Endodermal cell (in vitro differentiated cells): ENCODE results near the gene RASSF7. TPM values are rescaled to one million over a fixed set of nuclear protein-coding genes. Genes with fewer than 3 reads are reported as not detected.
"Not testable (repeated sequence)": the region's sequence is repeated elsewhere in the genome, so short reads cannot be mapped to it uniquely, and the experiment has no call there.

Experiments
- DNase-seq: peaks from one replicate; pipeline ENCODE4 v3.0.0-alpha.2; 2017
- H3K27ac ChIP-seq: 2 replicates; pipeline ENCODE4 v1.5.1; 2013; ENCODE audit warnings: mild to moderate bottlenecking, low read depth, low read length, moderate library complexity
- H3K27me3 ChIP-seq: 2 replicates; pipeline ENCODE4 v1.6.1; 2013; ENCODE audit warnings: mild to moderate bottlenecking, low read length, moderate library complexity; ENCODE audit not compliant: insufficient read depth, control insufficient read depth, poor library complexity, severe bottlenecking
- H3K36me3 ChIP-seq: 2 replicates; pipeline ENCODE4 v1.7.0; 2013; ENCODE audit warnings: mild to moderate bottlenecking, low read length, moderate library complexity; ENCODE audit not compliant: control insufficient read depth, insufficient read depth
- H3K4me1 ChIP-seq: one replicate; pipeline ENCODE4 v1.7.0; 2013; ENCODE audit warnings: low read length; ENCODE audit not compliant: control insufficient read depth, insufficient read depth
- H3K4me3 ChIP-seq: 2 replicates; pipeline ENCODE4 v1.5.1; 2013; ENCODE audit warnings: mild to moderate bottlenecking, low read length, moderate library complexity
- H3K9ac ChIP-seq: 2 replicates; pipeline ENCODE4 v1.6.1; 2013; ENCODE audit warnings: mild to moderate bottlenecking, low read length, moderate library complexity; ENCODE audit not compliant: poor library complexity, severe bottlenecking; ENCODE audit errors: extremely low read depth
- H3K9me3 ChIP-seq: 2 replicates; pipeline ENCODE4 v1.6.1; 2013; ENCODE audit warnings: mild to moderate bottlenecking, low read length, moderate library complexity; ENCODE audit not compliant: control insufficient read depth
- H3K27ac Mint-ChIP-seq: 2 replicates; pipeline ENCODE4 v1.8.0; 2020; ENCODE audit warnings: mixed read lengths
- H3K27me3 Mint-ChIP-seq: 2 replicates; pipeline ENCODE4 v1.8.0; 2021; ENCODE audit warnings: mild to moderate bottlenecking, mixed read lengths; ENCODE audit not compliant: insufficient read depth
- H3K36me3 Mint-ChIP-seq: 2 replicates; pipeline ENCODE4 v1.8.0; 2020; ENCODE audit warnings: low read depth, mixed read lengths
- H3K4me1 Mint-ChIP-seq: 2 replicates; pipeline ENCODE4 v1.8.0; 2020; ENCODE audit warnings: mixed read lengths
- H3K4me3 Mint-ChIP-seq: 2 replicates; pipeline ENCODE4 v1.8.0; 2020; ENCODE audit warnings: mild to moderate bottlenecking, moderate library complexity, mixed read lengths
- H3K9me3 Mint-ChIP-seq: 2 replicates; pipeline ENCODE4 v1.8.0; 2020; ENCODE audit warnings: mild to moderate bottlenecking, mixed read lengths
- CTCF ChIP-seq: fragments of 200-600 bp; sonication (generic); conservative IDR thresholded peaks from 2 replicates; pipeline ENCODE4 v1.5.0; 2021; ENCODE audit warnings: antibody characterized with exemption, mild to moderate bottlenecking
- WGBS, 2 experiments: methylation state at CpG; one replicate each; pipeline versions ENCODE4 v1.1.5 to v1.1.7; 2013; ENCODE audit warnings: missing lambda C conversion rate in 2 of 2, mixed read lengths in 1 of 2; ENCODE audit not compliant: insufficient coverage in 1 of 2, insufficient read length in 1 of 2; 5-methylcytosine and 5-hydroxymethylcytosine counted together
- total RNA-seq, 2 donors: library from RNA; stranded (reverse); fragmentation: NEBNext Ultra II Directional in 1 of 2; extraction: Animal tissue kit (Norgen Biotek cat#: 25700) in 1 of 2; gene quantifications; 2 replicates in 1 of 2; 3 replicates in 1 of 2; pipeline ENCODE4 v1.2.1, GENCODE V29; 2021

The RASSF7 gene
- total RNA-seq, 2 donors from 2014 or later, result 34.2 to 36.3 TPM

- Histone ChIP-seq H3K36me3 (no peaks in the 10 kb centered on the region), H3K9me3 (no peaks in the 10 kb centered on the region), H3K9ac (no peak overlapping the region), H3K4me3 (no peak overlapping the region), H3K27me3 (peaks cover 13% of the 10 kb centered on the region), H3K4me1 (peaks cover 18% of the 10 kb centered on the region), H3K27ac (no peak overlapping the region)
- no peak for TF ChIP-seq CTCF
- no peak overlapping the region for H3K4me3 Mint-ChIP-seq
- no peaks in the 10 kb centered on the region for H3K36me3 Mint-ChIP-seq
- 91 to 94% methylated on average over 12 to 16 of the region's 16 CpGs for WGBS, 2 experiments
- DNase-seq, result no peak
- no peak overlapping the region for H3K27ac Mint-ChIP-seq
- no peaks in the 10 kb centered on the region for H3K9me3 Mint-ChIP-seq
- H3K27me3 Mint-ChIP-seq, result peaks cover 31% of the 10 kb centered on the region
- H3K4me1 Mint-ChIP-seq, result peaks cover 23% of the 10 kb centered on the region
Observed at GRCh38 chr11:573146-573759, 12.5 kb downstream of the RASSF7 start.

DNA sequence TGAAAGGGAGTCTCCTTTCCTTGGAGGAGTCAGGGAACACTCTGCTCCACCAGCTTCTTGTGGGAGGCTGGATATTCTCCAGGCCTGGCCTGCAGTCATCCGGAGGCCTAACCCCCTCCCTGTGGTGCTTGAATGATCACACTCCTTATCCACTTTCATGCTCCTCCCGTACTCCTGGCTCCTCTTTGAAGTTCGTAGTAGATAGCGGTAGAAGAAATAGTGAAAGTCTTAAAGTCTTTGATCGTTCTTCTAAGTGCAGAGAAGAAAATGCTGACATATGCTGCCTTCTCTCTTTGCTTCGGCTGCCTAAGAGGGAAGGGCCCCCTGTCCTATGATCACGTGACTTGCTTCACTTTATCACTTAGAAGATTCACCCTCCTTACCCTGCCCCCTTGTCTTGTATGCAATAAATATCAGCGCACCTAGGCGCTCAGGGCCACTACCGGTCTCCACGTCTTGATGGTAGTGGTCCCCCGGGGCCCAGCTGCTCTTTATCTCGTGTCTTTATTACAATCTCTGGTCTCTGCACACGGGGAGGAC lies 13.3 kb downstream of the RASSF7 start:
- not testable (repeated sequence) for H3K9me3 Mint-ChIP-seq, H3K9ac ChIP-seq, DNase-seq, H3K27ac Mint-ChIP-seq, H3K36me3 ChIP-seq, H3K9me3 ChIP-seq, H3K36me3 Mint-ChIP-seq, H3K27ac ChIP-seq
- Mint-ChIP-seq H3K4me3 (peak overlapping the region; percentile 79), H3K4me1 (peaks cover 32% of the 10 kb centered on the region), H3K27me3 (peaks cover 30% of the 10 kb centered on the region)
- Histone ChIP-seq H3K4me1 (peaks cover 27% of the 10 kb centered on the region), H3K4me3 (peak overlapping the region; percentile 78), H3K27me3 (peaks cover 13% of the 10 kb centered on the region)
- 58 to 68% methylated on average over 8 to 13 of the region's 14 CpGs for WGBS, 2 experiments

GRCh38 chr11:574632-575312 lies 14.0 kb downstream of the RASSF7 start:
- Histone ChIP-seq H3K4me1 (peaks cover 29% of the 10 kb centered on the region), H3K9me3 (no peaks in the 10 kb centered on the region), H3K27ac (no peak overlapping the region), H3K36me3 (no peaks in the 10 kb centered on the region), H3K9ac (peak overlapping the region; percentile 11), H3K4me3 (peak overlapping the region; percentile 78), H3K27me3 (peaks cover 13% of the 10 kb centered on the region)
- no peaks in the 10 kb centered on the region for H3K36me3 Mint-ChIP-seq
- peak; percentile 57 for DNase-seq
- peaks cover 36% of the 10 kb centered on the region for H3K4me1 Mint-ChIP-seq
- H3K27me3 Mint-ChIP-seq, result peaks cover 28% of the 10 kb centered on the region
- peak overlapping the region; percentile 76 for H3K27ac Mint-ChIP-seq
- WGBS, 2 experiments, result 18 to 30% methylated on average over 15 to 25 of the region's 25 CpGs
- TF ChIP-seq CTCF, result no peak
- no peaks in the 10 kb centered on the region for H3K9me3 Mint-ChIP-seq
- peak overlapping the region; percentile 79 for H3K4me3 Mint-ChIP-seq
